NCI-H2107 treated with DMSO at 0.1 percent for 48 hours (cell line): ENCODE measurements around the gene TANC2.

Source experiments
- DNase-seq: peaks from one replicate; lab custom pipeline; 2025; ENCODE audit not compliant: unreplicated experiment; lab: John Stamatoyannopoulos, UW

TANC2 gene

DNA sequence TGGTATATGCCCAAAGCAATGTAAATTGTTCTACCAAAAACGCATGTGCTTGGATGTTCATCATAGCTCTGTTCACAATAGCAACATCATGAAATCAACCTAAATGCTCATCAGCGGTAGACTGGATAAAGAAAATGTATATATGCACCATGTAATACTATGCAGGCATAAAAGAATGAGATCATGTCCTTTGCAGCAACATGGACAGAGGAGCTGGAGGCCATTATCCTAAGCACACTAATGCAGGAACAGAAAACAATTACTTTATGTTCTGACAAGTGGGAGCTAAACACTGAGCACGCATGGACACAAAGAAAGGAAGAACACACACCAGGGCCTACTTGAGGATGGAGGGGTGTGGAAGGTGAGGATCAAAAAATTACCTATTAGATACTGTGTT lies 33.7 kb downstream of the TANC2 start:
- DNase-seq: no peak

GRCh38 chr17:63001689-63002394 lies 35.8 kb downstream of the TANC2 start:
- no peak for DNase-seq

- DNase-seq: no peak
These were observed 36.6 kb downstream of the TANC2 start for GRCh38 chr17:63002625-63003024.

DNA sequence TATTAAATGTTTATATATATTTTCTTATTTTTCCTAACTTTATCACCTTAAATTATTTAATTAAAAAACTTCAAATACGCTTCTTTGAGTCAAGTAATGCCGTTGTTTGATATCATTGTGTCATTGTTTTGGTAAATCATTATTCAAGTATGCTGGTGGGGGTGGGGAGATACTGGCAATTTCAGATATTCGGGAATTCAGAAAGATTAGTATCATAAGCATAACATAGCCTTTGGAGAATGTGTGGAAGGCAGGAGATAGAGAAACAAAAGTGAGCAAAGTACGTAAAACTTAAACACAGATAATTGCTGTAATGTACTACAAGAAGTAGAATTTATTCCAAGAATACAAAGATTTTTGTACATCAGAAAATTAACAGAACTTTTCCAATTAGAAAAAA lies 49.8 kb downstream of the TANC2 start:
- no peak for DNase-seq
